BLaER1 treated with 17β-estradiol and CSF1 and Interleukin-3, amounts not matched to agents 10 nM and 100 nM (cell line): ENCODE data around the gene LMNB1.
"Not testable (repeated sequence)": the region's sequence is repeated elsewhere in the genome, so short reads cannot be mapped to it uniquely, and the experiment has no call there.

Source experiments
- H3K27ac ChIP-seq, 11 experiments: shearing (Covaris generic); formaldehyde crosslinking; 2 replicates each; pipeline ENCODE4 v1.8.1; 2022
- H3K27me3 ChIP-seq, 11 experiments: shearing (Covaris generic); formaldehyde crosslinking; 2 replicates each; pipeline ENCODE4 v1.8.1; 2022
- H3K36me3 ChIP-seq, 11 experiments: shearing (Covaris generic); formaldehyde crosslinking; 2 replicates each; pipeline ENCODE4 v1.8.1; 2022
- H3K4me1 ChIP-seq, 10 experiments: shearing (Covaris generic); formaldehyde crosslinking; 2 replicates each; pipeline ENCODE4 v1.8.1; 2022
- H3K4me2 ChIP-seq, 11 experiments: shearing (Covaris generic); formaldehyde crosslinking; 2 replicates each; pipeline ENCODE4 v1.8.1; 2022
- H3K4me3 ChIP-seq, 10 experiments: shearing (Covaris generic); formaldehyde crosslinking; 2 replicates each; pipeline ENCODE4 v1.8.1; 2022
- H3K9ac ChIP-seq, 11 experiments: shearing (Covaris generic); formaldehyde crosslinking; 2 replicates each; pipeline ENCODE4 v1.8.1; 2022
- H3K9me3 ChIP-seq, 11 experiments: shearing (Covaris generic); formaldehyde crosslinking; replicated peaks in 1 of 11; 2 replicates each; pipeline ENCODE4 v1.8.1; 2022
- H4K20me1 ChIP-seq, 11 experiments: shearing (Covaris generic); formaldehyde crosslinking; 2 replicates each; pipeline ENCODE4 v1.8.1; 2022
- Cebpa-rat ChIP-seq, 11 experiments: shearing (Covaris generic); IDR thresholded peaks; 2 replicates each; pipeline ENCODE4 v1.8.1; 2022

LMNB1 gene

GRCh38 chr5:126852841-126853271 is 75.9 kb downstream of the LMNB1 start:
- Histone ChIP-seq H3K9me3 (peaks cover 0 to 15% (median 6%) of the 10 kb centered on the region in 11 experiments; a peak in 9 of 22 replicates), H3K4me1 (peaks cover 44 to 60% (median 51%) of the 10 kb centered on the region in 10 experiments), H3K9ac (peak overlapping the region in 6 of 11 experiments; percentile 1 to 52 (median 24); a peak in 10 of 22 replicates), H3K27me3 (peaks cover 0 to 5% (median 0%) of the 10 kb centered on the region in 11 experiments; a peak in 1 of 22 replicates), H4K20me1 (no peaks in the 10 kb centered on the region), H3K27ac (peak overlapping the region in 9 of 11 experiments; percentile 31 to 63 (median 58); a peak in 17 of 22 replicates), H3K4me2 (peak overlapping the region; percentile 45 to 80 (median 73)), H3K36me3 (peaks cover 0 to 12% (median 0%) of the 10 kb centered on the region in 11 experiments; a peak in 5 of 22 replicates), H3K4me3 (peak overlapping the region in 1 of 10 experiments; percentile 16; a peak in 2 of 20 replicates)
- TF ChIP-seq Cebpa-rat (IDR thresholded peaks at IDR 0.05): no peak

GRCh38 chr5:126853541-126854307 is 76.8 kb downstream of the LMNB1 start:
- Histone ChIP-seq H3K36me3 (peaks cover 0 to 20% (median 8%) of the 10 kb centered on the region in 11 experiments; a peak in 8 of 22 replicates), H3K4me3 (peak overlapping the region in 9 of 10 experiments; percentile 16 to 50 (median 36); a peak in 14 of 20 replicates), H3K9ac (peak overlapping the region in 7 of 11 experiments; percentile 4 to 52 (median 18); a peak in 7 of 22 replicates), H3K4me2 (peak overlapping the region; percentile 45 to 80 (median 73)), H3K9me3 (peaks cover 0 to 16% (median 6%) of the 10 kb centered on the region in 11 experiments; a peak in 9 of 22 replicates), H3K27ac (peak overlapping the region in 8 of 11 experiments; percentile 37 to 63 (median 58); a peak in 13 of 22 replicates), H3K4me1 (peaks cover 36 to 51% (median 43%) of the 10 kb centered on the region in 10 experiments)
- H3K27me3 ChIP-seq, H4K20me1 ChIP-seq: not testable (repeated sequence)

GRCh38 chr5:126854526-126855110 is 77.7 kb downstream of the LMNB1 start:
- H3K36me3 ChIP-seq: peaks cover 0 to 24% (median 8%) of the 10 kb centered on the region in 11 experiments; a peak in 9 of 22 replicates
- H3K4me2 ChIP-seq: peak overlapping the region; percentile 1 to 67 (median 37); a peak in 19 of 22 replicates
- H3K9ac ChIP-seq: no peak overlapping the region
- no peak for TF ChIP-seq Cebpa-rat (IDR thresholded peaks at IDR 0.05)
- peaks cover 30 to 44% (median 42%) of the 10 kb centered on the region in 10 experiments for H3K4me1 ChIP-seq
- H3K4me3 ChIP-seq: no peak overlapping the region
- peaks cover 0 to 5% (median 0%) of the 10 kb centered on the region in 11 experiments; a peak in 1 of 22 replicates for H3K27me3 ChIP-seq
- H3K27ac ChIP-seq: peak overlapping the region in 4 of 11 experiments; percentile 11 to 46 (median 26); a peak in 4 of 22 replicates
- H3K9me3 ChIP-seq: peaks cover 0 to 16% (median 6%) of the 10 kb centered on the region in 11 experiments; a peak in 9 of 22 replicates
- H4K20me1 ChIP-seq: no peaks in the 10 kb centered on the region

GRCh38 chr5:126855266-126855665 is 78.3 kb downstream of the LMNB1 start:
- H3K4me2 ChIP-seq: peak overlapping the region; percentile 1 to 67 (median 37); a peak in 20 of 22 replicates
- peaks cover 0 to 24% (median 8%) of the 10 kb centered on the region in 11 experiments; a peak in 9 of 22 replicates for H3K36me3 ChIP-seq
- peaks cover 0 to 5% (median 0%) of the 10 kb centered on the region in 11 experiments; a peak in 1 of 22 replicates for H3K27me3 ChIP-seq
- H3K9ac ChIP-seq: no peak overlapping the region
- H4K20me1 ChIP-seq: no peaks in the 10 kb centered on the region
- no peak for TF ChIP-seq Cebpa-rat (IDR thresholded peaks at IDR 0.05)
- H3K4me1 ChIP-seq: peaks cover 30 to 44% (median 42%) of the 10 kb centered on the region in 10 experiments
- peaks cover 0 to 16% (median 6%) of the 10 kb centered on the region in 11 experiments; a peak in 9 of 22 replicates for H3K9me3 ChIP-seq
- no peak overlapping the region for H3K4me3 ChIP-seq
- peak overlapping the region in 4 of 11 experiments; percentile 11 to 46 (median 26); a peak in 4 of 22 replicates for H3K27ac ChIP-seq

GRCh38 chr5:126857472-126858410 is 80.8 kb downstream of the LMNB1 start:
- H3K4me2 ChIP-seq: no peak overlapping the region
- H3K4me1 ChIP-seq: peaks cover 15 to 27% (median 25%) of the 10 kb centered on the region in 10 experiments
- H3K9me3 ChIP-seq: peaks cover 0 to 16% (median 6%) of the 10 kb centered on the region in 11 experiments; a peak in 9 of 22 replicates
- H3K9ac ChIP-seq: no peak overlapping the region
- H3K4me3 ChIP-seq: no peak overlapping the region
- H3K27me3 ChIP-seq: peaks cover 0 to 5% (median 0%) of the 10 kb centered on the region in 11 experiments; a peak in 1 of 22 replicates
- H3K36me3 ChIP-seq: peaks cover 0 to 24% (median 8%) of the 10 kb centered on the region in 11 experiments; a peak in 10 of 22 replicates
- no peak for TF ChIP-seq Cebpa-rat (IDR thresholded peaks at IDR 0.05)
- no peaks in the 10 kb centered on the region for H4K20me1 ChIP-seq
- H3K27ac ChIP-seq: no peak overlapping the region

GRCh38 chr5:126858441-126858840 is 81.5 kb downstream of the LMNB1 start:
- no peak overlapping the region for H3K9ac ChIP-seq

GRCh38 chr5:126863402-126863801 is 86.5 kb downstream of the LMNB1 start:
- Histone ChIP-seq H3K36me3 (peaks cover 0 to 15% (median 10%) of the 10 kb centered on the region in 11 experiments; a peak in 11 of 22 replicates), H3K4me2 (no peak overlapping the region), H3K27ac (no peak overlapping the region), H3K9ac (no peak overlapping the region), H3K27me3 (no peaks in the 10 kb centered on the region), H3K4me1 (peaks cover 0 to 17% (median 14%) of the 10 kb centered on the region in 10 experiments; a peak in 18 of 20 replicates), H3K9me3 (0 out of 22 replicates have a peak, but pooled peaks cover 0 to 2% (median 0%) of the 10 kb centered on the region in 11 experiments), H3K4me3 (no peak overlapping the region), H4K20me1 (peaks cover 0 to 4% (median 0%) of the 10 kb centered on the region in 11 experiments; a peak in 1 of 22 replicates)
- TF ChIP-seq Cebpa-rat (IDR thresholded peaks at IDR 0.05): no peak

More at GRCh38 chr5:126858441-126858840, 81.5 kb downstream of the LMNB1 start:
- no peak for TF ChIP-seq Cebpa-rat (IDR thresholded peaks at IDR 0.05)
- Histone ChIP-seq H3K4me1 (peaks cover 8 to 20% (median 18%) of the 10 kb centered on the region in 10 experiments; a peak in 19 of 20 replicates), H3K4me2 (no peak overlapping the region), H3K9me3 (peaks cover 0 to 16% (median 6%) of the 10 kb centered on the region in 11 experiments; a peak in 9 of 22 replicates), H3K27ac (no peak overlapping the region), H3K36me3 (peaks cover 0 to 24% (median 8%) of the 10 kb centered on the region in 11 experiments; a peak in 10 of 22 replicates), H3K4me3 (no peak overlapping the region), H3K27me3 (peaks cover 0 to 4% (median 0%) of the 10 kb centered on the region in 11 experiments; a peak in 1 of 22 replicates), H4K20me1 (no peaks in the 10 kb centered on the region)
